HG02970 (cell line): Measurements from ENCODE around the gene RFTN1.

Experiments
- ATAC-seq: cut with Tn5 transposase; IDR thresholded peaks from one replicate; pipeline ENCODE4 v1.9.1; 2021; ENCODE audit warnings: mild to moderate bottlenecking, moderate library complexity, moderate number of reproducible peaks; ENCODE audit not compliant: unreplicated experiment, low FRiP score

The RFTN1 gene

GRCh38 chr3:16439848-16440708 lies 73.4 kb downstream of the RFTN1 start:
- no peak for ATAC-seq

- ATAC-seq: no peak
These were observed 74.2 kb downstream of the RFTN1 start for GRCh38 chr3:16439163-16439847.

GRCh38 chr3:16437640-16438039 lies 75.9 kb downstream of the RFTN1 start:
- ATAC-seq: no peak

GRCh38 chr3:16433701-16434151 lies 79.8 kb downstream of the RFTN1 start:
- ATAC-seq: peak; percentile 65

GRCh38 chr3:16432714-16433113 lies 80.8 kb downstream of the RFTN1 start:
- no peak for ATAC-seq

- peak; percentile 39 for ATAC-seq
These were observed 82.5 kb downstream of the RFTN1 start for GRCh38 chr3:16430717-16431630.

- ATAC-seq: no peak
These were observed 84.4 kb downstream of the RFTN1 start for GRCh38 chr3:16429086-16429485.

- no peak for ATAC-seq
These were observed 84.9 kb downstream of the RFTN1 start for GRCh38 chr3:16428612-16429011.

- no peak for ATAC-seq
These were observed 86.2 kb downstream of the RFTN1 start for GRCh38 chr3:16427103-16427965.

- no peak for ATAC-seq
These were observed 86.8 kb downstream of the RFTN1 start for GRCh38 chr3:16426665-16427064.

GRCh38 chr3:16426029-16426400 lies 87.5 kb downstream of the RFTN1 start:
- no peak for ATAC-seq

GRCh38 chr3:16425398-16426028 lies 88.0 kb downstream of the RFTN1 start:
- no peak for ATAC-seq

- ATAC-seq: peak; percentile 63
These were observed 89.4 kb downstream of the RFTN1 start for GRCh38 chr3:16423947-16424673.

- no peak for ATAC-seq
These were observed 90.2 kb downstream of the RFTN1 start for GRCh38 chr3:16423298-16423697.

- no peak for ATAC-seq
These were observed 93.8 kb downstream of the RFTN1 start for GRCh38 chr3:16419640-16420241.

- ATAC-seq: no peak
These were observed 95.4 kb downstream of the RFTN1 start for GRCh38 chr3:16417945-16418739.

- ATAC-seq: no peak
These were observed 97.5 kb downstream of the RFTN1 start for GRCh38 chr3:16415911-16416476.
